K562 (cell line): ENCODE data around the gene VPS37D. TPM values are rescaled to one million over a fixed set of nuclear protein-coding genes. Genes with fewer than 3 reads are reported as not detected.

Experiments used
- ETS2 ChIP-seq: IDR thresholded peaks from 2 replicates; pipeline ENCODE4 v1.6.1; 2016; ENCODE audit warnings: borderline replicate concordance, missing genetic modification characterization, mild to moderate bottlenecking, moderate library complexity, missing compliant biosample characterization; ENCODE audit not compliant: poor library complexity, severe bottlenecking
- HCFC1 ChIP-seq: IDR thresholded peaks from 2 replicates; pipeline ENCODE4 v1.6.1; 2012; ENCODE audit warnings: low read depth, low read length, improper control_type of control experiment
- HNRNPH1 ChIP-seq: fragments of 200-400 bp; formaldehyde crosslinking; optimal IDR thresholded peaks from 2 replicates; pipeline ENCODE3; 2017; ENCODE audit warnings: low read depth, mild to moderate bottlenecking, low read length, moderate library complexity
- MECOM ChIP-seq: fragments of 250-450 bp; sonication (Bioruptor Pico); IDR thresholded peaks from 2 replicates; pipeline ENCODE4 v1.8.0; 2022; ENCODE audit warnings: inconsistent platforms
- MTA1 ChIP-seq: fragments of 450-650 bp; IDR thresholded peaks from 2 replicates; pipeline ENCODE4 v1.6.1; 2017; ENCODE audit warnings: borderline replicate concordance
- NRF1 ChIP-seq, 2 experiments: fragments of 450-650 bp; IDR thresholded peaks in 1 of 2; conservative IDR thresholded peaks in 1 of 2; 2 replicates each; pipeline ENCODE4 v1.6.1; 2014; ENCODE audit warnings: mild to moderate bottlenecking in 2 of 2
- POLR2G ChIP-seq: fragments of 200-400 bp; formaldehyde crosslinking; IDR thresholded peaks from 2 replicates; pipeline ENCODE4 v1.6.1; 2017; ENCODE audit warnings: low read depth, mild to moderate bottlenecking, antibody characterized with exemption, low read length, moderate library complexity
- RBM25 ChIP-seq: fragments of 200-400 bp; formaldehyde crosslinking; IDR thresholded peaks from 2 replicates; pipeline ENCODE4 v1.6.1; 2018; ENCODE audit warnings: low read length, low read depth, moderate library complexity; ENCODE audit not compliant: severe bottlenecking
- SAP30 ChIP-seq: fragments of 200-600 bp; sonication (generic); IDR thresholded peaks from 2 replicates; pipeline ENCODE4 v1.6.1; 2012; ENCODE audit warnings: borderline replicate concordance, low read depth, mild to moderate bottlenecking, moderate library complexity, low read length, control low read depth, inconsistent platforms; ENCODE audit not compliant: insufficient read depth, poor library complexity, severe bottlenecking
- SRF ChIP-seq, 2 experiments: fragments of 250-450, 450-650 bp in 1 of 2; sonication (Bioruptor Pico) in 1 of 2; sonication (generic) in 1 of 2; formaldehyde crosslinking; IDR thresholded peaks; 2 replicates each; pipeline versions ENCODE4 v1.5.0 to v1.5.1; 2020 to 2022; ENCODE audit warnings: mild to moderate bottlenecking in 1 of 2, missing genetic modification reagents in 1 of 2
- ZNF274 ChIP-seq: IDR thresholded peaks from 2 replicates; pipeline ENCODE4 v1.6.1; 2011; ENCODE audit warnings: low read depth, mild to moderate bottlenecking, low read length, moderate library complexity, borderline replicate concordance
- ZNF444 ChIP-seq: fragments of 250-450 bp; sonication (Bioruptor Pico); IDR thresholded peaks from 2 replicates; pipeline ENCODE4 v1.4.0; 2020; ENCODE audit warnings: mild to moderate bottlenecking, moderate library complexity
- polyA plus RNA-seq, 8 experiments: library from polyadenylated mRNA; depleted of rRNA in 4 of 8; stranded (reverse) in 5 of 8; unstranded in 3 of 8; fragments of >200 nt; fragmentation: Nextera tagmentation in 2 of 8; fragmentation: Illumina TruSeq in 1 of 8; extraction: Ambion mirVana in 2 of 8; extraction: Trizol in 1 of 8; gene quantifications; 2 replicates each; pipeline versions ENCODE4 v1.2.1 to v1.2.3, GENCODE V29; 2011 to 2014; ENCODE audit warnings: inconsistent platforms in 1 of 8, missing spikeins in 1 of 8
- total RNA-seq, 7 experiments: library from RNA; depleted of rRNA in 6 of 7; stranded (reverse); fragments of >200 nt in 6 of 7; fragmentation: Illumina TruSeq in 2 of 7; extraction: Trizol in 2 of 7; gene quantifications; 2 replicates each; pipeline versions ENCODE4 v1.2.1 to v1.2.3, GENCODE V29; 2011 to 2021; ENCODE audit warnings: low replicate concordance in 1 of 7
- TF ChIP-seq, protein P1 (sequence below): sonication (generic); formaldehyde crosslinking; IDR thresholded peaks from 2 replicates; pipeline ENCODE4 v1.8.1; 2023; ENCODE audit warnings: mild to moderate bottlenecking, missing genetic modification reagents
- TF ChIP-seq, protein P2 (sequence below): fragments of 250-450 bp; sonication (Bioruptor Pico); IDR thresholded peaks from 2 replicates; pipeline ENCODE4 v1.5.0; 2021
- TF ChIP-seq, protein P3 (sequence below), 2 experiments: fragments of 450-650 bp; IDR thresholded peaks; 2 replicates each; pipeline ENCODE4 v1.6.1; 2016; ENCODE audit warnings: mild to moderate bottlenecking in 2 of 2, borderline replicate concordance in 1 of 2, low read depth in 1 of 2, moderate library complexity in 1 of 2

VPS37D gene
- total and polyA plus RNA-seq, 9 of the 15 experiments (the other 6 are each of a cell fraction or from before 2014, with no cell fraction given) = 0.25 to 2.3 (median 1.0) TPM; not detected in 3

DNA sequence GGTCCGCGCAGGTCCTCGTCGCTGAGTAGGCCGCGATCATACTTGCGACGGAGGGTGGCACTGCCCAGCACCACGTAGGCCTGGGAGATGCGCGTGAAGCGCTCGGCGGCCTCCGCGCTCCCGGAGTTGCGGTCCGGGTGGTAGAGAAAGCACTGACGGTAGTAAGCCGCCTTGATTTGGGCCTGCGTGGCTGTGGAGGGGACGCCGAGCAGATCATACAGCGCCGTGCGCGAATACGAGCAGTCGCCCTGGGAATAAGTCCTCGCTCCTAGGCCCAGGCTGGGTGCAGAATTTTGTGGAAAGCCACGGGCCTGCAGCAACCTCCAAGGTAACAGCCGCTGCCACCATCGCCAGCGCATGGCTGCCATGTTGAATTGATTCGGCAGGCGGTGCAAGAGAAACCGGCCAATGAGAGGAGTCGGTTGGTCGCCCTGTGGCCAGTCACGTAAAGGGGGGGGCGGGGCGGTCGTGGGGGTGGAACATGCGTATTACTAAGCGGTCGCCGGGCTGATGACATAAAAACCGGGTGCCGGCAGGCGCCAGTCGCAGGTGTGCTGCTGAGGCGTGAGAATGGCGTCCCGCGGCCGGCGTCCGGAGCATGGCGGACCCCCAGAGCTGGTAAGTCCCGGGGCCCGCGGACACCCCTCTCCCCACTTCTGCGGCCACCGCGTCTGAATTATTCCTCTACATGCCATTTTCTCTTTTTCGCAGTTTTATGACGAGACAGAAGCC, 15.6 kb downstream of the VPS37D start, which contains the start of the genes BUD23 and DNAJC30 (continued):
- TF ChIP-seq, protein P1, sequence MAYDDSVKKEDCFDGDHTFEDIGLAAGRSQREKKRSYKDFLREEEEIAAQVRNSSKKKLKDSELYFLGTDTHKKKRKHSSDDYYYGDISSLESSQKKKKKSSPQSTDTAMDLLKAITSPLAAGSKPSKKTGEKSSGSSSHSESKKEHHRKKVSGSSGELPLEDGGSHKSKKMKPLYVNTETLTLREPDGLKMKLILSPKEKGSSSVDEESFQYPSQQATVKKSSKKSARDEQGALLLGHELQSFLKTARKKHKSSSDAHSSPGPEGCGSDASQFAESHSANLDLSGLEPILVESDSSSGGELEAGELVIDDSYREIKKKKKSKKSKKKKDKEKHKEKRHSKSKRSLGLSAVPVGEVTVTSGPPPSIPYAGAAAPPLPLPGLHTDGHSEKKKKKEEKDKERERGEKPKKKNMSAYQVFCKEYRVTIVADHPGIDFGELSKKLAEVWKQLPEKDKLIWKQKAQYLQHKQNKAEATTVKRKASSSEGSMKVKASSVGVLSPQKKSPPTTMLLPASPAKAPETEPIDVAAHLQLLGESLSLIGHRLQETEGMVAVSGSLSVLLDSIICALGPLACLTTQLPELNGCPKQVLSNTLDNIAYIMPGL (CRISPR knock-in tag) = 0 out of 2 replicates have a peak, but pooled peaks have one; percentile 9
- TF ChIP-seq HCFC1 (peak; percentile 83), ZNF274 (no peak), MECOM (CRISPR knock-in tag) (no peak), SAP30 (peak; percentile 68), RBM25 (peak; percentile 62), HNRNPH1 (no peak), NRF1 (conservative IDR thresholded peaks at IDR 0.05 in 1 of 2, IDR thresholded peaks at IDR 0.05 in 1 of 2) (peak; percentile 85 to 88), MTA1 (peak; percentile 99), ETS2 (tag) (no peak), ZNF444 (CRISPR knock-in tag) (no peak), POLR2G (peak; percentile 99), SRF (CRISPR knock-in tag; IDR thresholded peaks at IDR 0.05) (no peak)
- TF ChIP-seq, protein P2, sequence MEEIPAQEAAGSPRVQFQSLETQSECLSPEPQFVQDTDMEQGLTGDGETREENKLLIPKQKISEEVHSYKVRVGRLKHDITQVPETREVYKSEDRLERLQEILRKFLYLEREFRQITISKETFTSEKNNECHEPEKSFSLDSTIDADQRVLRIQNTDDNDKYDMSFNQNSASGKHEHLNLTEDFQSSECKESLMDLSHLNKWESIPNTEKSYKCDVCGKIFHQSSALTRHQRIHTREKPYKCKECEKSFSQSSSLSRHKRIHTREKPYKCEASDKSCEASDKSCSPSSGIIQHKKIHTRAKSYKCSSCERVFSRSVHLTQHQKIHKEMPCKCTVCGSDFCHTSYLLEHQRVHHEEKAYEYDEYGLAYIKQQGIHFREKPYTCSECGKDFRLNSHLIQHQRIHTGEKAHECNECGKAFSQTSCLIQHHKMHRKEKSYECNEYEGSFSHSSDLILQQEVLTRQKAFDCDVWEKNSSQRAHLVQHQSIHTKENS (CRISPR knock-in tag) = no peak
- TF ChIP-seq, protein P3, sequence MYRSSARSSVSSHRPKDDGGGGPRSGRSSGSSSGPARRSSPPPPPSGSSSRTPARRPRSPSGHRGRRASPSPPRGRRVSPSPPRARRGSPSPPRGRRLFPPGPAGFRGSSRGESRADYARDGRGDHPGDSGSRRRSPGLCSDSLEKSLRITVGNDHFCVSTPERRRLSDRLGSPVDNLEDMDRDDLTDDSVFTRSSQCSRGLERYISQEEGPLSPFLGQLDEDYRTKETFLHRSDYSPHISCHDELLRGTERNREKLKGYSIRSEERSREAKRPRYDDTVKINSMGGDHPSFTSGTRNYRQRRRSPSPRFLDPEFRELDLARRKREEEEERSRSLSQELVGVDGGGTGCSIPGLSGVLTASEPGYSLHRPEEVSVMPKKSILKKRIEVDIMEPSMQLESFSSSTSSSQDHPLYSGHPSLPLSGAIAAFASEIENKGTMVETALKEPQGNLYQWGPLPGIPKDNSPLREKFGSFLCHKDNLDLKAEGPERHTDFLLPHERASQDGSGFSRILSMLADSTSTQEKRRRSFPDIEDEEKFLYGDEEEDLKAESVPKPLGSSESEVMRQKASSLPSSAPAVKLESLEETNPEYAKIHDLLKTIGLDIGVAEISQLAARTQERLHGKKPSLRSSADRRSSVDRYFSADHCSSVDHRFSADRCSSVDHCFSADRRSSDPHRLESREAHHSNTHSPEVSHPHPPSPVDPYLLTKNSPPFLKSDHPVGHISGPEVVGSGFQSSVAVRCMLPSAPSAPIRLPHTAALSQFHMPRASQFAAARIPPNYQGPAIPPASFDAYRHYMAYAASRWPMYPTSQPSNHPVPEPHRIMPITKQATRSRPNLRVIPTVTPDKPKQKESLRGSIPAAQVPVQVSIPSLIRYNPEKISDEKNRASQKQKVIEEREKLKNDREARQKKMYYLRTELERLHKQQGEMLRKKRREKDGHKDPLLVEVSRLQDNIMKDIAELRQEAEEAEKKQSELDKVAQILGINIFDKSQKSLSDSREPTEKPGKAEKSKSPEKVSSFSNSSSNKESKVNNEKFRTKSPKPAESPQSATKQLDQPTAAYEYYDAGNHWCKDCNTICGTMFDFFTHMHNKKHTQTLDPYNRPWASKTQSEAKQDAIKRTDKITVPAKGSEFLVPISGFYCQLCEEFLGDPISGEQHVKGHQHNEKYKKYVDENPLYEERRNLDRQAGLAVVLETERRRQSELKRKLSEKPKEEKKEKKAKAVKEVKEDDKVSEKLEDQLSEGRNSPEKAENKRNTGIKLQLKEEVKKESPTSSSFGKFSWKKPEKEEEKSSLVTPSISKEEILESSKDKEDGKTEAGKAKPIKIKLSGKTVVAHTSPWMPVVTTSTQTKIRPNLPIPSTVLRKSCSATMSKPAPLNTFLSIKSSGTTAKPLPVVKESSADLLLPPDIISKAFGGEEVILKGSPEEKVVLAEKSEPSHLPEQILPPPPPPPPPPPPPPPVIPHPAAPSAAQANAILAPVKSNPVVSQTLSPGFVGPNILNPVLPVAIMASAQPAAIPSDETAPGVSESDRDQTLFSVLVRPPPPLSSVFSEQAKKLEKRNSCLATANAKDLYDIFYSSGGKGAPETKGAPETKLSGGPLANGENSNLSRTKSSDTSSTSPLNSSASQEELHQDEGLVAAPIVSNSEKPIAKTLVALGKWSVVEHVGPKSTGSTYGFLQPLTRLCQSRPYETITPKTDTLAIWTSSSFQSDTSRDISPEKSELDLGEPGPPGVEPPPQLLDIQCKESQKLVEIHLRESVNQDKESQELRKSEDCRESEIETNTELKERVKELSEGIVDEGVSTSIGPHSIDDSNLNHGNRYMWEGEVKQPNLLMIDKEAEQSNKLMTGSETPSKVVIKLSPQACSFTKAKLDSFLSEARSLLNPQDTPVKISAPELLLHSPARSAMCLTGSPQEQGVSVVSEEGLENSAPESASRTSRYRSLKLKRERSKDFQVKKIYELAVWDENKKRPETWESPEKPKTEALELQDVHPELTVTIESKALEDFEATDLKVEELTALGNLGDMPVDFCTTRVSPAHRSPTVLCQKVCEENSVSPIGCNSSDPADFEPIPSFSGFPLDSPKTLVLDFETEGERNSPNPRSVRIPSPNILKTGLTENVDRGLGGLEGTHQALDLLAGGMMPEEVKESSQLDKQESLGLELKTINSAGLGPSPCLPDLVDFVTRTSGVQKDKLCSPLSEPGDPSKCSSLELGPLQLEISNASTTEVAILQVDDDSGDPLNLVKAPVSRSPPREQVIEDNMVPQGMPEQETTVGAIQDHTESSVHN (IDR thresholded peaks at IDR 0.05; ENCODE audit: borderline replicate concordance in 1 of 2, low read depth in 1 of 2) = no peak
